ENCODE measurements around the gene SLC25A20.
"Not testable (repeated sequence)": the region's sequence is repeated elsewhere in the genome, so short reads cannot be mapped to it uniquely, and the experiment has no call there.

Gene SLC25A20

GRCh38 chr3:48926425-48927392 is 28.0 kb upstream of the SLC25A20 start:
- no peak for DNase-seq (ENCODE audit: low spot score)
- TF ChIP-seq CTCF (IDR thresholded peaks at IDR 0.05; ENCODE audit: extremely low read depth, missing control alignments), result no peak

- peak; percentile 81 for DNase-seq (ENCODE audit: low spot score)
- no peak for TF ChIP-seq CTCF (IDR thresholded peaks at IDR 0.05; ENCODE audit: extremely low read depth, missing control alignments)
These were observed 20.8 kb upstream of the SLC25A20 start for GRCh38 chr3:48919215-48920138.

DNA sequence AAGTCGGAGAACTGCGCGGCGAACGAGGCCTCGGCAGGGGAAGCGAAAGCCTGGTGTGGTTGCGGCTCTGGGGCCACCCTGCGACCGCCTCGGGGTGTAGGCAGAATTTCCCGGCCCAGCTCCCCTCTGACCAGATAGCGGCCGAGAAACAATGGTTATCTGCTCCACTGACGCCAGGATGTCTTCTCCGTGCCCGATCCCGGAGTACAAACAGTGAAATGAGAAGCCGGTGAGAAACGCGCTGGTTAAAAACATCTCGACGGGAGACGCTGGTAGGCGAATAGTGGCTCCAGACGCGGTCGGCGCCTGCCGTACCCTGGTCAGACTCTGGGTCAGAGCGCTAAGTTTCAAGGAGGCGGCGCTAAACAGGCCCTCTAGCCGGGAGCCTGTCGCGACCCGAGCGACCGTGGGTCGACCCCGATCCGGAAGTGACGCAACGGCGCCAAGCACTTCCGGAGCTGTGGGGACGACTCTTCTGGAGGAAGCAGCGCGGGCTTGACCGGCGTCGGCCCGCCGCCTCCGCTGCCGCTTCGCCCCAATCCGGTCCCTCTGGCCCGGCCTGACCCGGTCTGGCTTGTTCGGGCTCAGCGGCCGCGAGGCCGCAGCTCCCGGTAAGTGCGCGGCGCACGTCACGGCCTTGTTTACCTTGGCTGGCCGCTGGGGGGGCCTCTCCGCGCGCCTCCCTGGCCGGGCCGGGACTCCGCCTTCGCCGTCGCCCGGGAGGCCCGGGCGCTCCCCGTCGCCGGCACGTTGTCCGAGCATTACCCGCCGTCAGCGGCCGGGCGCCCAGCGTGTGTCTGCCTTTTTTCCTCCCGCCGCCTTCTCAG is 19.9 kb upstream of the SLC25A20 start, which contains the start of gene ARIH2:
ARIH2 (plus strand) TSS at position 455 of the 827 bp plus-strand sequence. CDS start 8,717 bp downstream, outside the sequence.
- DNase-seq (ENCODE audit: low spot score), result peak; percentile 96
- TF ChIP-seq CTCF (IDR thresholded peaks at IDR 0.05; ENCODE audit: extremely low read depth, missing control alignments), result no peak

GRCh38 chr3:48915296-48915695 is 16.6 kb upstream of the SLC25A20 start:
- TF ChIP-seq CTCF (IDR thresholded peaks at IDR 0.05; ENCODE audit: extremely low read depth, missing control alignments), result no peak
- DNase-seq (ENCODE audit: low spot score), result no peak

DNA sequence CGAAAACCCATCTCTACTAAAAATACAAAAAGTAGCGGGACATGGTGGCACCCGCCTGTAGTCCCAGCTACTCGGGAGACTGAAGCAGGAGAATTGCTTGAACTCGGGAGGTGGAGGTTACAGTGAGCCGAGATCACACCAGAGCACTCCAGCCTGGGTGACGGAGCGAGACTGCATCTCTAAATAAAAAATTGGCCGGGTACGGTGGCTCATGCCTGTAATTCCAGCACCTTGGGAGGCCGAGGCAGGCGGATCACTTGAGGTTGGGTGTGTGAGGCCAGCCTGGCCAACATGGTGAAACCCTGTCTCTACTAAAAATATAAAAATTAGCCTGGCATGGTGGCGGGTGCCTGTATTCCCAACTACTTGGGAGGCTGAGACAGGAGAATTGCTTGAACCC is 8.3 kb upstream of the SLC25A20 start:
- not testable (repeated sequence) for DNase-seq (ENCODE audit: low spot score)

DNA sequence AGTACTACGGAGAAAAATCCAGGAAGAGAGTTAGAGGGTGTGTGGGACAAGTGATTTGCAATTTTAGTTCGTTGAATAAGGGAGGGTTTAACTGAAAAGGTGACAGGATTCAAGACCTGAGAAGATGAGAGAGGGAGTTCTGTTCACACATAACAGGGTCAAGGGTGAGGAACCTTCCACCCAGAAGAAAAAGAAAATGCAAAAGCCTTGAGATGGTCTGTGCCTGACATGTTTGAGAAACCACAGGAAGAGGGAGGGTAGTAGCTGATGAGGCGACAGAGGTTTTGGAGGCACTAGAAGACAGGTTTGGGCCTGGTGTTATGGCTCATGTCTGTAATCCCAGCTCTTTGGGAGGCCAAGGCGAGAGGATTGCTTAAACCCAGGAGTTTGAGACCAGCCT is 591 bp upstream of the SLC25A20 start:
- DNase-seq (ENCODE audit: low spot score), result peak; percentile 25
- no peak for TF ChIP-seq CTCF (IDR thresholded peaks at IDR 0.05; ENCODE audit: extremely low read depth, missing control alignments)
